ENCODE data around the gene TCOF1.

DNA sequence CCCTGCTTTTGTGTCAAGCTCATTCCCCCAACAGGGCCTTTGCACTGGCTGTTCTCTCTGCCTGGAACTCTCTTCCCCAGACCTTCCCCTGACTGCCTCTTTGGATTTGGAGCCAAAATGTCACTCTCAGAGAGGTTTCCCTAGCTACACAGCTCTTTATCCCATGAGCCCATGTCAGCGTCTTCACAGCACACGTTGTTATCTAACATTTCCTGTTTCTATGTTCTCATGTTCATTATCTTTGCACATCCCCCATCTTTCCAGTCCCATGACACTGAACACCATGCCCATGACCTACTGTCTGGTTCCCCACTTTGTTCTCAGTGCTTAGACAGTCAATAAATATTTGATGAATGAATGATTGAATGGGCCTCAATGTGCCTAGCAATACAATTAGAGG is 28.5 kb upstream of the TCOF1 start:
- TF ChIP-seq, protein P1, sequence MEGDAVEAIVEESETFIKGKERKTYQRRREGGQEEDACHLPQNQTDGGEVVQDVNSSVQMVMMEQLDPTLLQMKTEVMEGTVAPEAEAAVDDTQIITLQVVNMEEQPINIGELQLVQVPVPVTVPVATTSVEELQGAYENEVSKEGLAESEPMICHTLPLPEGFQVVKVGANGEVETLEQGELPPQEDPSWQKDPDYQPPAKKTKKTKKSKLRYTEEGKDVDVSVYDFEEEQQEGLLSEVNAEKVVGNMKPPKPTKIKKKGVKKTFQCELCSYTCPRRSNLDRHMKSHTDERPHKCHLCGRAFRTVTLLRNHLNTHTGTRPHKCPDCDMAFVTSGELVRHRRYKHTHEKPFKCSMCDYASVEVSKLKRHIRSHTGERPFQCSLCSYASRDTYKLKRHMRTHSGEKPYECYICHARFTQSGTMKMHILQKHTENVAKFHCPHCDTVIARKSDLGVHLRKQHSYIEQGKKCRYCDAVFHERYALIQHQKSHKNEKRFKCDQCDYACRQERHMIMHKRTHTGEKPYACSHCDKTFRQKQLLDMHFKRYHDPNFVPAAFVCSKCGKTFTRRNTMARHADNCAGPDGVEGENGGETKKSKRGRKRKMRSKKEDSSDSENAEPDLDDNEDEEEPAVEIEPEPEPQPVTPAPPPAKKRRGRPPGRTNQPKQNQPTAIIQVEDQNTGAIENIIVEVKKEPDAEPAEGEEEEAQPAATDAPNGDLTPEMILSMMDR (IDR thresholded peaks at IDR 0.05), result no peak
- TF ChIP-seq POLR2AphosphoS5 (IDR thresholded peaks at IDR 0.05) (no peak), POLR2A (IDR thresholded peaks at IDR 0.05) (no peak)
